G401 (cell line): ENCODE data around the gene PRRX1. TPM values are rescaled to one million over a fixed set of nuclear protein-coding genes. Genes with fewer than 3 reads are reported as not detected.

Source experiments
- DNase-seq: peaks from one replicate; pipeline ENCODE4 v3.0.0-alpha.2; 2015; ENCODE audit warnings: low spot score
- in situ Hi-C: cut with HindIII; loops from 2 replicates; pipeline ENCODE4 v1.10.0; 2016; ENCODE audit warnings: low sequenced_read_pairs, mixed read lengths
- total RNA-seq: library from RNA; depleted of rRNA; stranded (reverse); fragments of >200 nt; shearing (Covaris generic); gene quantifications from 2 replicates; pipeline ENCODE4 v1.2.3, GENCODE V29; 2014; rRNA removed

The PRRX1 gene
- total RNA-seq, 1 experiment from 2014 or later: 2.6 TPM

GRCh38 chr1:170739803-170740202 is 75.9 kb downstream of the PRRX1 start:
- in situ Hi-C loops: no loop called here
- DNase-seq: no peak

DNA sequence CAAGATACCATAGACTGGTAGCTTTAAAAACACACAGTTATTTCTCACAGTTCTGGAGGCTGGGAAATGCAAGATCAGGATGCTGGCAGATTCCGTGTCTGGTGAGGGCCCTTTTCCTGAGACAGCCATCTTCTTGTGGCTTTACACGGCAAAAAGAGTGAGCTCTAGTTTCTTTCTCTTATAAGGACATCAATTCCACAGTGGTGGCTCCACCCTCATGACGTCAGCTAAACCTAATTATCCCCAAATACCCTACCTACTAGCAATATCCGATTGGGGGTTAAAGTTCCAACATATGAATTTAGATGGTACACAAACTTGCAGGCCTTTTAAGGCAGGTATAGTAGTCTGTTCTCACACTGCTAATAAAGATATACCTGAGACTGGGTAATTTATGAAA is 77.7 kb downstream of the PRRX1 start:
- in situ Hi-C loops: no loop called here
- DNase-seq: no peak

- in situ Hi-C loops: no loop called here
- no peak for DNase-seq
Observed at GRCh38 chr1:170742600-170742999, 78.7 kb downstream of the PRRX1 start.

DNA sequence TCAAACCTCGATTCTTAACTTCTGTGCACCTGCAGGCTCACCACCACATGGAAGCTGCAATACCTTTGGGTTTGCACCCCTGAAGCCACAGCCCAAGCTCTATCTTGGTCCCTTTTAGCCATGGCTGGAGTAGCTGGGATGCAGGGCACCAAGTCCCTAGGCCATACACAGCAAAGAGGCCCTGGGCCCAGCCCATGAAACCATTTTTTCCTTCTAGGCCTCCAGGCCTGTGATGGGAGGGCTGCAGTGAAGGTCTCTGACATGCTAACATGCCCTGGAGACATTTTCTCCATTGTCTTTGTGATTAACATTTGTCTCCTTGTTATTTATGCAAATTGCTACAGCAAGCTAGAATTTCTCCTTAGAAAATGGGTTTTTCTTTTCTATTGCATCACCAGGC is 79.2 kb downstream of the PRRX1 start:
- no peak for DNase-seq
- in situ Hi-C loops: no loop called here

DNA sequence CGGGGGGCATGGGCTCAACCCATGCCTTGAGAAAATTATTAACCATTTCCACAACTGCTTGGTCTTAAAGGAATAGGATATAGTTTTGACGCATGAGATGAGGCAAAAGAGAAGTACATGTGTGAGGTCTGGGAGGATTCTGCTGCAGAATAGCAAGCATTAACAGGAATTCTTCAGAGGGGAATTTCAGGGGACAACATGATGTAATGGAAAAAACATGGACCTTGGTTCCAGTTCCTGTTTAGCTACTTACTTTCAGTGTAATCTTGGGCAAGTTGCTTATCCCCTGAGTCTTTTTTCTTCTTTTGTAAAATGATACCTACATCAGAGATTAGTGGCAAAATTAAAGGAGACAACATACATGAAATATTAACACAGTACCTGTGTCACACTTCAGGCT is 85.6 kb downstream of the PRRX1 start:
- DNase-seq: no peak
- in situ Hi-C loops: no loop called here

DNA sequence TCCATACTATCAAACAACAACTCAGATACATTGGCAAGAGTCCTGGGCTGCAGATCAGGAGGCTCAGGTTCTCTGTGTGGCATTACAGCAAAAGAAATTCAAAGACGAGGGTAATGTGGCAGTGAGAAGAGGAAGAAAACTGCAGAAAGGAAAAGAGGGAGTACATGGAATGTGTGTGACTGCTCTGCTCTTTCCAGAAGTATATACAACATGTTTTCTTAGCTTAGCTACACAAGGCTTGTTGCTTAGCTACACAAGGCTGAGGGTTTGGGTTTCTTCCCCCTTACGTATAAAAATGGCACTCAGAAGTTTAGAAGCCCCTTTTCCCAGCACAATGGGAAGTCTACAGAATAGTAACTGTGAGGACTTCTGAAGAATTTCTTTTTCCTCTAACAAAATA is 86.0 kb downstream of the PRRX1 start:
- in situ Hi-C loops: no loop called here
- DNase-seq: no peak

DNA sequence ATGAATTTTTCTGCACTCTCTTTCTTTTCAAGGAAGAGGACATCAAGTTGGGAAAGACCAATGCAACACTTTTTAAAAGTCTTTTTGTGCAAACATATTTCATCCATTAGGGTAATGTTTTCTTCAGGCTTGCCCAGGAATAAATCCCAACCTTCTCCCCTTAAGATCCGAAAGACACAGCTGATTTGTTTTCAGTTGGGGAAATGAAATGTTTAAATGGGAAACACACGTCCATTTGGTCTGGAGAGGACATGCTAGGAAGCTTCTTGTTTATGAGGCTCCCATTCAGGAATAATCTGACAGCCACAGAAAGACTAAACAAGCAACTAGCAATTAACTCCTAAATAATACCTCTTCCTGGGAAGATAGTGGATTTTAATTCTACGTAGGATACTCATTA is 91.9 kb downstream of the PRRX1 start:
- in situ Hi-C loops: no loop called here
- DNase-seq: no peak

GRCh38 chr1:170758992-170759391 is 95.1 kb downstream of the PRRX1 start:
- in situ Hi-C loops: no loop called here
- no peak for DNase-seq

DNA sequence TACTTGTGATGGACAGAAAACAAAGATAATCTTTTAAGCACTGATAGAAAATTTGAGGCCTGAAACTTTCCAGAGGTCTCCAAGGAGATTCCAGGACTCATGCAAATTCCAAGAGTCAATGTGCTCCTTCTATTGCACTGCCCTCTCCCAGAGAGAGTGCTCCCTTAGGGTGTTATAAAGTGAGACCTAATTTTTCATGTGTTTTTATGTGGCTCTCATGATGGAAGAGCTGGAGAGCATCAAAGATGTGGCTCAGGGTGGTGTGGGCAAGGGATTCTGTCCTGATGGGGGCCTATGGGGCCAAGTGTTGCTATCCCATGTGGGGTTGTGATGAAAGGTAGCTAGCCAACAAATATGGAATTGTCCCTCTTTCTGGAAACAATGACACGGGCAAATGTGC is 101.3 kb downstream of the PRRX1 start:
- peak; percentile 1 for DNase-seq

DNA sequence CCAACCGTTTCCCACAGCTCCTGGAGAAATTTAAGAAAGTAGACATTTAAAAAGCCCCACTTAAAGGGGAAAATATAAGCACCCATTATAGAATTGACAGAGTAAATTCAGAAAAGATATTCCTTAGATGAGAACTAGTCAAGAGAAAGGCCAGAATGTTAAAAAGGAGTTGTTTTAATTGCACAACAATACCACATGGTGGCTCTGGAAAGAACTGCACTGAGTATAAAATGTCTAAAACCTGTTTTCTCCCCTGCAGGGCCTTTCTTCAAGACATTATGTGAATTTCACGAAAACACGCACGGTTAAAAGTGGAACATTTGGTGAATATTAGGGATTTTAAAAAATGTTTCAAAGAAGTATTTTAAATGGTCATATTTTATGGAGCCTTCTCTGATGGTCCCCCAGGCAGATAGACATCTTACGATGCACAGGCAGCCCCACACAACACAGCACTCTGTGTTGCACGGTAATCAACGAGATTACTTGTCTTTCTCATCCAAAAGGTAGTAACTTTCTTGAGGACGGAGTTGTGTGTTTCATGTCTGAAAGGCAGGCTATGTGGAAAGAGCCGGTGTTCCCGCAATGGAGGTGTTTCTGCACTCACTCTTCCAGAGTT is 101.9 kb downstream of the PRRX1 start:
- peak; percentile 31 for DNase-seq
- in situ Hi-C loops: no loop called here

More for the DNA sequence above, 101.3 kb downstream of the PRRX1 start:
- in situ Hi-C loops: no loop called here

- in situ Hi-C loops: no loop called here
- no peak for DNase-seq
Observed at GRCh38 chr1:170768929-170769328, 105.0 kb downstream of the PRRX1 start.

GRCh38 chr1:170769691-170770090 is 105.8 kb downstream of the PRRX1 start:
- no peak for DNase-seq
- in situ Hi-C loops: no loop called here

- in situ Hi-C loops: no loop called here
- no peak for DNase-seq
Observed at GRCh38 chr1:170770254-170770653, 106.3 kb downstream of the PRRX1 start.

DNA sequence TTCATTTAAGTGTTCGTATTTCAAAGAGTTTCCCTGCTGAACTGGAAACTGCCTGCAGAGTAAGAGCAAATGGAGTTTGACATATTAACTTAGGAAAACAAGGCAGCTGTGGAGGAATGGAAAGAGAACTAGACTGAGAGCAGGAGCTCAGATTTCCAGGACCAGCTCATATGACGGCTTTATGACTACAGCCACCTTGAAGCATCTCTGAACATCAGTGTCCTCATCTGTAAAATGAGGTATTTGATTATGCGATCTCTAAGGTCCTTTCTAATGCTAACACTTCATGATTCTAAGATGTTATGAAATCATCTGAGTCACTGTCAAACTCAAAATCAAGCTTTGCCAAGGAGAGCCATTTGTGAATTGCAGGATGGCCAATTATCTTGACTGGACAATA is 112.3 kb downstream of the PRRX1 start:
- in situ Hi-C loops: no loop called here
- DNase-seq: no peak

DNA sequence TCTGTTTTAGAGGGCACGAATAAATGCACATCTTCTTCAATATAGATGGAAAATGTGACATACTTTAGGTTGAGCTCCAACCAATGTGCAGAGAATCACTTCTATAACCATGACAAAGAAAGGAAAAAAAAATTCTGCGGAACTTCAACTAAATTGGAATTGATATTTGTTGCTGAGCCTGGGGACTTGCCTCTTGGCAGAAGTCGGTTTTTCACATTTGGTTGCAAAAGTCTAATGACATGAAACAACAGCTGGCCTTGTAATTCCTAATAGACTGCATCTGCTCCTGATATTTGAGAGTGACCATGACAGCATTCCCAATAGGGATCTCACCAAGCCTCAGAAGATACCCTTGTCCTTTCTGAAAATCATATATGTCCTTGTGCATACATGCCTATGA is 112.8 kb downstream of the PRRX1 start:
- in situ Hi-C loops: no loop called here
- no peak for DNase-seq

Other genes with a start within 250 kb of the PRRX1 start
- gene GORAB, start 132.0 kb upstream of the PRRX1 start, total RNA-seq: 16.5 and 20.4 TPM in 2 replicates